Body of pancreas (tissue), 4 donors: ENCODE results near the gene CLHC1.

Experiments
- POLR2A ChIP-seq, 3 donors: fragments of 450-650 bp; IDR thresholded peaks; one replicate each; pipeline ENCODE4 v1.6.1; 2016; ENCODE audit warnings: antibody characterized with exemption in 3 of 3, mild to moderate bottlenecking in 2 of 3
- TF ChIP-seq, protein P1 (sequence below), 7 experiments: fragments of 450-650 bp in 4 of 7; fragments of 200-600 bp in 3 of 7; sonication (generic) in 3 of 7; IDR thresholded peaks; one replicate each; pipeline ENCODE4 v1.5.1; 2016 to 2019; ENCODE audit warnings: antibody characterized with exemption in 7 of 7

DNA sequence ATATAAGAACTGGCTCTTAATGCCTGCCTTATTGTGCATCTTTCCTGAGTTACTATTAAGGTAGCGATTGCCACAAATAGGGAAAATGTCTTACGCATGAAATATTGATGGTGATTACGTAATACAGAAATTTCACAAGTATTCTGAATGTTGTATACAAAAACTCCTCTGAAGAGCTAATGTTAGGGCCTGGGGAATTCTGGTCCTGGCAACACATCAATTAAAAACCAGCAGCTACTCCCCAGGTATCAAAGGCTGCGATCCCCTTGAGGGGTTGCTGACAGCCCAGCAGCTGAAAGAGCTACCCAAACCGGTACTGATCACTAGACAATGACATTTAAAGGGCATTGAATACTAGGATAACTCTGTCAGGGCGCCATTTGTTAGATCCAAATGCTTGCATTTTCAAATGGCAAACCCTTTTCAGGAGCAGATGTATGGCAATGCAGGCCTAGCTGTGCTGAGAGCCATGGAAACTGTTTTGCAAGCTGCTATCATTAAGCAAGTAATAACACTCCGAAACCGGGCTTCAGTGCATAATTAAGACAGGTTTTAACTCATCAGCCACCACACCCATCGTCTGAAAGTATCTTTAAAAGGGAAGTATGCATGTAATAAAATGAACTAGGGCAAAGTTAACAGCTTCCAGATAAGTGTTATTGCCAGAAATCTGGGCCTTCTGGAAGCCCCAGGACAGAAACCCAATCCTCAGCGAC is 78.4 kb downstream of the CLHC1 start:
- TF ChIP-seq, protein P1, sequence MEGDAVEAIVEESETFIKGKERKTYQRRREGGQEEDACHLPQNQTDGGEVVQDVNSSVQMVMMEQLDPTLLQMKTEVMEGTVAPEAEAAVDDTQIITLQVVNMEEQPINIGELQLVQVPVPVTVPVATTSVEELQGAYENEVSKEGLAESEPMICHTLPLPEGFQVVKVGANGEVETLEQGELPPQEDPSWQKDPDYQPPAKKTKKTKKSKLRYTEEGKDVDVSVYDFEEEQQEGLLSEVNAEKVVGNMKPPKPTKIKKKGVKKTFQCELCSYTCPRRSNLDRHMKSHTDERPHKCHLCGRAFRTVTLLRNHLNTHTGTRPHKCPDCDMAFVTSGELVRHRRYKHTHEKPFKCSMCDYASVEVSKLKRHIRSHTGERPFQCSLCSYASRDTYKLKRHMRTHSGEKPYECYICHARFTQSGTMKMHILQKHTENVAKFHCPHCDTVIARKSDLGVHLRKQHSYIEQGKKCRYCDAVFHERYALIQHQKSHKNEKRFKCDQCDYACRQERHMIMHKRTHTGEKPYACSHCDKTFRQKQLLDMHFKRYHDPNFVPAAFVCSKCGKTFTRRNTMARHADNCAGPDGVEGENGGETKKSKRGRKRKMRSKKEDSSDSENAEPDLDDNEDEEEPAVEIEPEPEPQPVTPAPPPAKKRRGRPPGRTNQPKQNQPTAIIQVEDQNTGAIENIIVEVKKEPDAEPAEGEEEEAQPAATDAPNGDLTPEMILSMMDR (IDR thresholded peaks at IDR 0.05), result no peak
- no peak for TF ChIP-seq POLR2A (IDR thresholded peaks at IDR 0.05)
